Calu3 (cell line): ENCODE measurements around the gene NUDT4. TPM values are rescaled to one million over a fixed set of nuclear protein-coding genes. Genes with fewer than 3 reads are reported as not detected.
"Not testable (repeated sequence)": the region's sequence is repeated elsewhere in the genome, so short reads cannot be mapped to it uniquely, and the experiment has no call there.

Experiments
- BruUV-seq: library from RNA; stranded (reverse); fragments of 400-500 nt; replicated peaks from 2 replicates; lab custom pipeline; 2021; lab: Mats Ljungman, UMichigan
- CTCF ChIA-PET: fragments of 300-600 bp; sonication (Branson Sonifier 250); formaldehyde crosslinking; loops from one replicate; lab custom pipeline; 2022; ENCODE audit warnings: antibody characterized with exemption; lab: Charles Lee
- DNase-seq: peaks from one replicate; pipeline ENCODE4 v3.0.0; 2022
- H3K27ac Mint-ChIP-seq: one replicate; pipeline ENCODE4 v1.8.0; 2022; ENCODE audit warnings: mixed read lengths; ENCODE audit not compliant: unreplicated experiment
- H3K27me3 Mint-ChIP-seq: one replicate; pipeline ENCODE4 v1.8.0; 2022; ENCODE audit warnings: mixed read lengths; ENCODE audit not compliant: unreplicated experiment
- H3K36me3 Mint-ChIP-seq: one replicate; pipeline ENCODE4 v1.8.0; 2022; ENCODE audit warnings: mild to moderate bottlenecking, moderate library complexity, mixed read lengths; ENCODE audit not compliant: insufficient read depth, unreplicated experiment
- H3K4me1 Mint-ChIP-seq: one replicate; pipeline ENCODE4 v1.8.0; 2022; ENCODE audit warnings: mild to moderate bottlenecking, low read depth, mixed read lengths; ENCODE audit not compliant: unreplicated experiment
- H3K4me3 Mint-ChIP-seq: one replicate; pipeline ENCODE4 v1.8.0; 2022; ENCODE audit warnings: mild to moderate bottlenecking, low read depth, moderate library complexity, mixed read lengths; ENCODE audit not compliant: unreplicated experiment
- H3K9me3 Mint-ChIP-seq: one replicate; pipeline ENCODE4 v1.8.0; 2022; ENCODE audit warnings: low read depth, mixed read lengths; ENCODE audit not compliant: unreplicated experiment
- intact Hi-C: fragments of 100-400 bp; cut with micrococcal nuclease; formaldehyde crosslinking; loops from one replicate; pipeline ENCODE4 v1.10.0; 2022; ENCODE audit not compliant: unreplicated experiment
- total RNA-seq: library from RNA; stranded (reverse); gene quantifications from 2 replicates; pipeline ENCODE4 v1.2.3, GENCODE V29; 2022
- TF ChIP-seq, protein P1 (sequence below): fragments of 200-600 bp; IDR thresholded peaks from one replicate; pipeline ENCODE4 v1.8.0; 2022; ENCODE audit warnings: antibody characterized with exemption; ENCODE audit not compliant: unreplicated experiment

Gene NUDT4
- total RNA-seq, 1 experiment from 2014 or later = 47.3 TPM

DNA sequence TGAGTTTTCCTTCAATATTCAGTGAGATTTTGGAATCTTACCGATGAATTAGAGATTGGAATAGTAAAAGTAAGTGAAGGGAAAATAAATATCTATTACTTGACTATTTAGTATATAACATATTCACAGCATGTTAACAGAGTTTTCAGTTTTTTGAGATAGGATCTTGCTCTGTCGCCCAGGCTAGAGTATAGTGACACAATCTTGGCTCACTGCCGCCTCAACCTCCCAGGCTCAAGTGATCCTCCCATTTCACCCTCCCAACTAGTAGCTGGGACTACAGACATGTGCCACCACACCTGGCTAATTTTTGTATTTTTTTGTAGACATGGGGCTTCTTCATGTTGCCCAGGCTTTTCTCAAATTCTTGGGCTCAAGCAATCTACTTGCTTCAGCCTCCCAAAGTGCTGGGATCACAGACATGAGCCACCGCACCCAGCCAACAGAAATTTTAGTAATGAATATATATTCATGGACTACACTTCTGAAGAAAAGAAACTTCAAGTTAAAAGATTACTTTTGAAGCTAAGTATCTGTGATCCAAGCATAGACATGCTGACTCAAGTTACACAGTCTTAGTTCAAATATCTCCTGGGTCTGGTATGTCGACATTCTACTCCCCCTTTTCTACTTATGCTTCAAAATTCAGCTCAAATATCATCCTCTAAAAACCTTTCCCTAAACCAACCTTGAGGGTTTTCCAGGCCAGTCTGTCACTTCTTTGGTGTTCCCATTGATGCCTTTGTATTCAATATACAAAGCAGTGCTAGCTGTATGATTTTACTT, 50.2 kb downstream of the NUDT4 start:
- no TSS peak for BruUV-seq
- DNase-seq = no peak
- TF ChIP-seq, protein P1, sequence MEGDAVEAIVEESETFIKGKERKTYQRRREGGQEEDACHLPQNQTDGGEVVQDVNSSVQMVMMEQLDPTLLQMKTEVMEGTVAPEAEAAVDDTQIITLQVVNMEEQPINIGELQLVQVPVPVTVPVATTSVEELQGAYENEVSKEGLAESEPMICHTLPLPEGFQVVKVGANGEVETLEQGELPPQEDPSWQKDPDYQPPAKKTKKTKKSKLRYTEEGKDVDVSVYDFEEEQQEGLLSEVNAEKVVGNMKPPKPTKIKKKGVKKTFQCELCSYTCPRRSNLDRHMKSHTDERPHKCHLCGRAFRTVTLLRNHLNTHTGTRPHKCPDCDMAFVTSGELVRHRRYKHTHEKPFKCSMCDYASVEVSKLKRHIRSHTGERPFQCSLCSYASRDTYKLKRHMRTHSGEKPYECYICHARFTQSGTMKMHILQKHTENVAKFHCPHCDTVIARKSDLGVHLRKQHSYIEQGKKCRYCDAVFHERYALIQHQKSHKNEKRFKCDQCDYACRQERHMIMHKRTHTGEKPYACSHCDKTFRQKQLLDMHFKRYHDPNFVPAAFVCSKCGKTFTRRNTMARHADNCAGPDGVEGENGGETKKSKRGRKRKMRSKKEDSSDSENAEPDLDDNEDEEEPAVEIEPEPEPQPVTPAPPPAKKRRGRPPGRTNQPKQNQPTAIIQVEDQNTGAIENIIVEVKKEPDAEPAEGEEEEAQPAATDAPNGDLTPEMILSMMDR = no peak
- intact Hi-C loops = no loop called here
- Mint-ChIP-seq H3K4me1 (peaks cover 73% of the 10 kb centered on the region), H3K27ac (no peak overlapping the region), H3K27me3 (no peaks in the 10 kb centered on the region), H3K36me3 (no peaks in the 10 kb centered on the region), H3K9me3 (no peaks in the 10 kb centered on the region), H3K4me3 (no peak overlapping the region)
- CTCF ChIA-PET = interaction anchor here (0.9 kb wide), 1 partner anchor 10 kb away, joined by 3 read pairs; no protein-coding TSS in a partner anchor

DNA sequence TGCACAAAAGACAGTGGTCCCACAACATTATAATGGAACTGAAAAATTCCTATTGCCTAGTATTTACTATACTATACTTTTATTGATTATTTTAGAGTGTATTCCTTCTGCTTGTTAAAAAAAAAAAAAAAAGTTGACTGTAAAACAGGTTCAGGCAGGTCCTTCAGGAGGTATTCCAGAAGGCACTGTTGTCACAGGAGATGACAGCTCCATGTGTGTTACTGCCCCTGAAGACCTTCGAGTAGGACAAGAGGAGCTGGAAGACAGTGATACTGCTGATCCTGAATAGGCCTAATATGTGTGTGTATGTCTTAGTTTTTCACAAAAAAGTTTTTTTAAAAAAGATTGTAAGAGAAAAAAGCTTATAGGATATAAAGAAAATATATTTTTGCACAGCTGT, 51.7 kb downstream of the NUDT4 start:
- CTCF ChIA-PET = interaction anchor here (0.6 to 1.2 kb wide), 4 partner anchors 9 to 1995 kb away, joined by 3 to 7 read pairs (median 4); no protein-coding TSS in a partner anchor
- Mint-ChIP-seq H3K9me3 (no peaks in the 10 kb centered on the region), H3K36me3 (no peaks in the 10 kb centered on the region), H3K4me1 (peaks cover 58% of the 10 kb centered on the region), H3K4me3 (no peak overlapping the region), H3K27me3 (no peaks in the 10 kb centered on the region), H3K27ac (no peak overlapping the region)
- TF ChIP-seq, protein P1 = no peak
- BruUV-seq = no TSS peak
- no peak for DNase-seq
- intact Hi-C loops = no loop called here

DNA sequence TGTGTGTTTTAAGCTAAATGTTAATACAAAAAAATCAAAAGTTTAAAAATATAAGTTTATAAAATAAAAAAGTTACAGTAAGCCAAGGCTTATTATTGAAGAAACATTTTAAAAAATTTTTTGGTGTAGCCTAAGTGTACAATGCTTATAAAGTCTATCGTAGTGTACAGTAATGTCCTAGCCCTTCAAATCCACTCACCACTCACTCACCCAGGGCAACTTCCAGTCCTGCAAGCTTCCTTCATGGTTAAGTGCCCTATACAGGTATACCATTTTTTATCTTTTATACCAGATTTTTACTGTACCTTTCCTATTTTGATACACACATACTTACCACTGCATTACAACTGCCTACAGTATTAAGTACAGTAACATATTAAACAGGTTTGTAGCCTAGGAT, 52.1 kb downstream of the NUDT4 start:
- CTCF ChIA-PET = interaction anchor here (0.6 to 1.2 kb wide), 4 partner anchors 9 to 1994 kb away, joined by 3 to 7 read pairs (median 4); no protein-coding TSS in a partner anchor
- peaks cover 54% of the 10 kb centered on the region for H3K4me1 Mint-ChIP-seq
- DNase-seq = no peak
- no peaks in the 10 kb centered on the region for H3K36me3 Mint-ChIP-seq
- H3K9me3 Mint-ChIP-seq = no peaks in the 10 kb centered on the region
- no TSS peak for BruUV-seq
- no peak overlapping the region for H3K4me3 Mint-ChIP-seq
- intact Hi-C loops = no loop called here
- TF ChIP-seq, protein P1 = no peak
- H3K27me3 Mint-ChIP-seq = no peaks in the 10 kb centered on the region
- peak overlapping the region; percentile 14 for H3K27ac Mint-ChIP-seq

DNA sequence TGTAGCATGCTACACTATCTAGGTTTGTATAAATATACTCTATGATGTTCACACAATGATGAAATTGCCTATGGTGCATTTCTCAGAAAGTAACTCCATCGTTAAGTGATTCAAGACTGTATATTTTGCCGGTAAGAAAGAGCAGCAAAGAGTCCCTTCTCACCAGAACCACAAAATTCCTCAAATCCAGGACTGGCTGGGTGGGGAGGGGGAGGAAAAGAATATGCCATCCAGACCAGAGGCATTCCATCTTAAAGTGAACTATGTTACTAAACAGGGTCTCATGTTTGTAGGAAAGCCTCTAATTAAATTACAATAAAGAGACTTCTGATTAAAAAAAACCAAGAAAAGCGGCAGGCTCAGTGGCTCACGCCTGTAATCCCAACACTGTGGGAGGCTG, 52.6 kb downstream of the NUDT4 start:
- intact Hi-C loops = no loop called here
- no TSS peak for BruUV-seq
- TF ChIP-seq, protein P1 = no peak
- Mint-ChIP-seq H3K27me3 (no peaks in the 10 kb centered on the region), H3K27ac (peak overlapping the region; percentile 14), H3K4me1 (peaks cover 50% of the 10 kb centered on the region), H3K4me3 (no peak overlapping the region), H3K36me3 (no peaks in the 10 kb centered on the region), H3K9me3 (no peaks in the 10 kb centered on the region)
- DNase-seq = no peak
- CTCF ChIA-PET = interaction anchor here (0.6 to 1.2 kb wide), 2 partner anchors 10 to 1994 kb away, joined by 3 to 7 read pairs; no protein-coding TSS in a partner anchor

DNA sequence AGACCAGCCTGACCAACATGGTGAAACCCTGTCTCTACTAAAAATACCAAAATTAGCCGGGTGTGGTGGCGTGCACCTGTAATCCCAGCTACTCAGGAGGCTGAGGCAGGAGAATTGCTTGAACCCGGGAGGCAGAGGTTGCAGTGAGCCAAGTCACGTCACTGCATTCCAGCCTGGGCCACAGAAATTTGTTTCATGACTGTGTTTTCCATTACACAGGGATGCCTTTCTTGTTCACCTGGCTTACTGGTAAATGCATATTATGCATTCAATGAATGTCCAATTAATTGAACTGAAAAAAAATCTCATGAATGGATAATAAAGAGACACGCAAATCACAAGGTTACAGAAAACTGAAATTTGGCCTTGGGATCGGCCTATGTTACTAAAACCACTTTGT, 54.3 kb downstream of the NUDT4 start:
- H3K4me1 Mint-ChIP-seq = peaks cover 40% of the 10 kb centered on the region
- H3K36me3 Mint-ChIP-seq, intact Hi-C loops, H3K27me3 Mint-ChIP-seq, DNase-seq, H3K27ac Mint-ChIP-seq, H3K4me3 Mint-ChIP-seq, H3K9me3 Mint-ChIP-seq, BruUV-seq: not testable (repeated sequence)
- CTCF ChIA-PET = interaction anchor here (0.6 kb wide), 1 partner anchor 1207 kb away, joined by 3 read pairs; no protein-coding TSS in a partner anchor
